Suprapubic skin (tissue), 4 donors: Measurements from ENCODE around the gene MTAP. TPM values are rescaled to one million over a fixed set of nuclear protein-coding genes. Genes with fewer than 3 reads are reported as not detected.

Experiments
- DNase-seq, 2 donors: peaks; one replicate each; pipeline ENCODE4 v3.0.0-alpha.2; 2019; ENCODE audit warnings: low spot score in 2 of 2
- H3K27ac ChIP-seq: fragments of 200-600 bp; sonication (generic); one replicate; pipeline ENCODE4 v1.5.1; 2019
- H3K27me3 ChIP-seq: fragments of 200-600 bp; sonication (generic); one replicate; pipeline ENCODE4 v1.5.1; 2019
- H3K36me3 ChIP-seq: fragments of 200-600 bp; sonication (generic); one replicate; pipeline ENCODE4 v1.5.1; 2019
- H3K4me1 ChIP-seq: fragments of 200-600 bp; sonication (generic); one replicate; pipeline ENCODE4 v1.5.1; 2019
- H3K4me3 ChIP-seq: fragments of 200-600 bp; sonication (generic); one replicate; pipeline ENCODE4 v1.5.1; 2019; ENCODE audit warnings: mild to moderate bottlenecking
- H3K9me3 ChIP-seq: fragments of 200-600 bp; sonication (generic); one replicate; pipeline ENCODE4 v1.5.1; 2019
- CTCF ChIP-seq, 2 donors: fragments of 200-600 bp in 1 of 2; fragments of 450-650 bp in 1 of 2; sonication (generic) in 1 of 2; IDR thresholded peaks; one replicate each; pipeline ENCODE4 v1.5.1; 2016 to 2019; ENCODE audit warnings: antibody characterized with exemption in 2 of 2, mild to moderate bottlenecking in 1 of 2, moderate library complexity in 1 of 2
- EP300 ChIP-seq: sonication (generic); formaldehyde crosslinking; IDR thresholded peaks from one replicate; pipeline ENCODE4 v1.6.1; 2017; ENCODE audit warnings: antibody characterized with exemption
- POLR2A ChIP-seq, 2 donors: fragments of 450-650 bp; IDR thresholded peaks; one replicate each; pipeline ENCODE4 v1.6.1; 2017; ENCODE audit warnings: antibody characterized with exemption in 2 of 2, mild to moderate bottlenecking in 2 of 2, moderate library complexity in 2 of 2
- POLR2AphosphoS5 ChIP-seq, 3 donors: sonication (generic); formaldehyde crosslinking; IDR thresholded peaks; one replicate each; pipeline ENCODE4 v1.6.1; 2017; ENCODE audit warnings: antibody characterized with exemption in 3 of 3
- WGBS: methylation state at CpG from one replicate; pipeline ENCODE4 v1.1.5; 2018; 5-methylcytosine and 5-hydroxymethylcytosine counted together
- total RNA-seq, 4 donors: library from RNA; depleted of rRNA; stranded (reverse); fragments of >200 nt; gene quantifications; one replicate each; pipeline ENCODE4 v1.1.0, GENCODE V29; 2016

Gene MTAP
- total RNA-seq, 4 donors from 2014 or later, result 15.2 to 24.9 (median 22.1) TPM

DNA sequence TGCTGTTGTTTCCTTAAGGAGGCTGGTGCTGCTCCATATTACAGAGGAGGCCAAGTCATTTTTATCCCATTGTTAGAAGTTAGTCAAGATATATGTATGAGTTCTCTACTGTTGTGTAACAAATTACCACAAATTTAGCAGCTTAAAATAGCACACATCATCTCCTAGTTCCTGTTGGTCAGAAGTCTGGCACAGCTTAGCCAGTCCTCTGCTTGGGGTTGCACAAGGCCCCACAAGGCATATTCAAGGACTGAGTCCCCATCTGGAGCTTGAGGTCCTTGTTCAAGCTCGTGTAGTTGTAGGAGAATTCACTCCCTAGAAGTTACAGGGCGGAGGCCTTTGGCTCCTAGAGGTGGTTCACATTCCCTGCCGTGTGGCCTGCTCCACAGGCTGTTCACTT lies 14.7 kb downstream of the MTAP start:
- H3K27me3 ChIP-seq, result no peaks in the 10 kb centered on the region
- peaks cover 54% of the 10 kb centered on the region for H3K36me3 ChIP-seq
- no peak overlapping the region for H3K27ac ChIP-seq
- H3K9me3 ChIP-seq, result no peaks in the 10 kb centered on the region
- no peak for TF ChIP-seq CTCF (IDR thresholded peaks at IDR 0.05)
- no peak for TF ChIP-seq POLR2AphosphoS5 (IDR thresholded peaks at IDR 0.05)
- no peak for TF ChIP-seq POLR2A (IDR thresholded peaks at IDR 0.05)
- no peak for TF ChIP-seq EP300
- H3K4me3 ChIP-seq, result no peak overlapping the region
- WGBS, result 57% methylated on average over 3 of the region's 3 CpGs
- H3K4me1 ChIP-seq, result peaks cover 19% of the 10 kb centered on the region
- no peak for DNase-seq

- TF ChIP-seq EP300, result no peak
- Histone ChIP-seq H3K9me3 (no peaks in the 10 kb centered on the region), H3K4me1 (no peaks in the 10 kb centered on the region), H3K4me3 (no peak overlapping the region), H3K27ac (no peak overlapping the region), H3K27me3 (no peaks in the 10 kb centered on the region), H3K36me3 (peaks cover 60% of the 10 kb centered on the region)
- no peak for DNase-seq
- 98% methylated on average over 2 of the region's 2 CpGs for WGBS
Measured at GRCh38 chr9:21825637-21826036, 23.2 kb downstream of the MTAP start.

- Histone ChIP-seq H3K36me3 (peaks cover 61% of the 10 kb centered on the region), H3K27ac (no peak overlapping the region)
Measured at GRCh38 chr9:21828853-21829410, 26.5 kb downstream of the MTAP start.

GRCh38 chr9:21830589-21830988 lies 28.2 kb downstream of the MTAP start:
- Histone ChIP-seq H3K9me3 (no peaks in the 10 kb centered on the region), H3K36me3 (peaks cover 58% of the 10 kb centered on the region), H3K27ac (no peak overlapping the region), H3K27me3 (no peaks in the 10 kb centered on the region), H3K4me3 (no peak overlapping the region), H3K4me1 (peaks cover 8% of the 10 kb centered on the region)
- WGBS, result 78% methylated on average over 3 of the region's 3 CpGs
- no peak for TF ChIP-seq POLR2A (IDR thresholded peaks at IDR 0.05)
- no peak for TF ChIP-seq POLR2AphosphoS5 (IDR thresholded peaks at IDR 0.05)
- TF ChIP-seq CTCF (IDR thresholded peaks at IDR 0.05), result no peak
- TF ChIP-seq EP300, result no peak
- DNase-seq, result no peak

More at GRCh38 chr9:21828853-21829410, 26.5 kb downstream of the MTAP start:
- TF ChIP-seq POLR2A (IDR thresholded peaks at IDR 0.05), result no peak
- no peak for DNase-seq
- H3K27me3 ChIP-seq, result no peaks in the 10 kb centered on the region
- no peaks in the 10 kb centered on the region for H3K9me3 ChIP-seq
- 46% methylated on average over 3 of the region's 3 CpGs for WGBS
- H3K4me3 ChIP-seq, result no peak overlapping the region
- peaks cover 8% of the 10 kb centered on the region for H3K4me1 ChIP-seq

DNA sequence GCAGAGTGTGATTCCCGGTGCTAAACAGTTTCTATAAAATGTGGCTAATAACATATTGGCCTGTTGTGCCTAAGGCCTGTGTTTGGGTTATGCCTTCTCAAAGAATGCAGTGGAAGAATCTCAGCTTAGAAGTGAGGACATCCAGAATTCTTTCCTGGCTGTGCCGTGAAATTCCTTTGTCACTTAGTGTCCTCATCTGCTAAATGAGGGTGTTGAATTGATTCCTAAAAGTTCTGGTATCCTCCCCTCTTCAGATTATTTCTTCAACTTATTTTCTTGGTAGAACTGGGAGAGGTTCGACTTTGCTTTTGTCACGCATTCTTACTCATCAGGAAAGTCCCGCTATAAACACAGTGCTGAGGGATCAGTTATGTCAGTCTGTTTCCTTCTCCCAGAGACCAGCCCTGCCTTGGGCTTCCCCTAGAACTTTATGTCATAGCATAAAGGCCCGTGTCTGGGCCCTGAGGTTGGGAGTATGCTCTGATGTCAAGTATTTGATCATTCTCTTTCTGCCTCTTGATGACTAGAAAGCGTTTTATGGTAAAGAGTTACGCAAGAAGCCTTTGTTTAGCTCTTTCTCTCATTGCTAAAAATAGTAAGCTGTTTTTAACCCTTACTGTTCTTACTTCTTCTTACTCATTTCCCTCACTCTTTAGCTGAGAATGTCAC lies 29.5 kb downstream of the MTAP start:
- peaks cover 49% of the 10 kb centered on the region for H3K36me3 ChIP-seq
- DNase-seq, result no peak
- no peaks in the 10 kb centered on the region for H3K9me3 ChIP-seq
- 30% methylated on average over 8 of the region's 8 CpGs for WGBS
- peaks cover 8% of the 10 kb centered on the region for H3K4me1 ChIP-seq
- H3K4me3 ChIP-seq, result no peak overlapping the region
- no peaks in the 10 kb centered on the region for H3K27me3 ChIP-seq
- TF ChIP-seq CTCF (IDR thresholded peaks at IDR 0.05), result no peak
- no peak for TF ChIP-seq EP300
- no peak for TF ChIP-seq POLR2AphosphoS5 (IDR thresholded peaks at IDR 0.05)
- no peak for TF ChIP-seq POLR2A (IDR thresholded peaks at IDR 0.05)
- H3K27ac ChIP-seq, result peak overlapping the region; percentile 28

DNA sequence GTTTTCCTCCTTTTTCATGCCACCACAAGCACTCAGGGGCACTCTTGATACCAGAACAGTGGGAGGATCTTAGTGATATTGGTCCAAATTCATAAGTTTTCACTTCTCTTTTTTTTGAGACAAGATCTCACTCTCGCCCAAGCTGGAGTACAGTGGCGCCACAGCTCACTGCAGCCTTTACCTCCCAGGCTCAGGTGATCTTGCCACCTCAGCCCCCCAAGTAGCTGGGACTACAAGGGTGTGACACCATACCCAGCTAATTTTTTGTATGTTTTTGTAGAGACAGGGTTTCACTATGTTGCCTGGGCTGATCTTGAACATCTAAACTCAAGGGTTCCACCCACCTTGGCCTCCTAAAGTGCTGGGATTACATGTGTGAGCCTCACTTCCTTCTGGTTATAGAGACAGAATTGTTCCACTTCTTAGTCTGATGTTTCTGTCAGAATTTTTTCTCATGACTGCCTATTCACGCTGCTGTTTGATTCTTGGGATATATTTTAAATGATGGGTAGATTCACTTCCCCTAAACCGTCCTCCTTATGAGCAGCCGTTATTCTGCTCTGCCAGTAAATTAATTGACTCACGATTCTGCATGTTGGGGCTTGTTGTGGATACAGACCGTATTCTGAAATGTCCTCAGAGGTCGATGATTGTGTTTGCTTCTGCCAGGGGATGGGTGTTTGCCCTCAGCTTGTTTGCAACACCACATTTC lies 30.8 kb downstream of the MTAP start:
- DNase-seq, result no peak
- H3K27me3 ChIP-seq, result no peaks in the 10 kb centered on the region
- H3K4me3 ChIP-seq, result no peak overlapping the region
- WGBS, result 80% methylated on average over 8 of the region's 8 CpGs
- no peak overlapping the region for H3K27ac ChIP-seq
- TF ChIP-seq POLR2A (IDR thresholded peaks at IDR 0.05), result no peak
- TF ChIP-seq EP300, result no peak
- no peak for TF ChIP-seq POLR2AphosphoS5 (IDR thresholded peaks at IDR 0.05)
- no peak for TF ChIP-seq CTCF (IDR thresholded peaks at IDR 0.05)
- peaks cover 51% of the 10 kb centered on the region for H3K36me3 ChIP-seq
- H3K9me3 ChIP-seq, result no peaks in the 10 kb centered on the region
- peaks cover 8% of the 10 kb centered on the region for H3K4me1 ChIP-seq
